NCI-H1436 treated with DMSO at 0.1 percent for 48 hours (cell line): ENCODE results near the gene EIF2AK2.
"Not testable (repeated sequence)": the region's sequence is repeated elsewhere in the genome, so short reads cannot be mapped to it uniquely, and the experiment has no call there.

ENCODE experiments used
- DNase-seq: peaks from one replicate; lab custom pipeline; 2025; lab: John Stamatoyannopoulos, UW

Gene EIF2AK2

DNA sequence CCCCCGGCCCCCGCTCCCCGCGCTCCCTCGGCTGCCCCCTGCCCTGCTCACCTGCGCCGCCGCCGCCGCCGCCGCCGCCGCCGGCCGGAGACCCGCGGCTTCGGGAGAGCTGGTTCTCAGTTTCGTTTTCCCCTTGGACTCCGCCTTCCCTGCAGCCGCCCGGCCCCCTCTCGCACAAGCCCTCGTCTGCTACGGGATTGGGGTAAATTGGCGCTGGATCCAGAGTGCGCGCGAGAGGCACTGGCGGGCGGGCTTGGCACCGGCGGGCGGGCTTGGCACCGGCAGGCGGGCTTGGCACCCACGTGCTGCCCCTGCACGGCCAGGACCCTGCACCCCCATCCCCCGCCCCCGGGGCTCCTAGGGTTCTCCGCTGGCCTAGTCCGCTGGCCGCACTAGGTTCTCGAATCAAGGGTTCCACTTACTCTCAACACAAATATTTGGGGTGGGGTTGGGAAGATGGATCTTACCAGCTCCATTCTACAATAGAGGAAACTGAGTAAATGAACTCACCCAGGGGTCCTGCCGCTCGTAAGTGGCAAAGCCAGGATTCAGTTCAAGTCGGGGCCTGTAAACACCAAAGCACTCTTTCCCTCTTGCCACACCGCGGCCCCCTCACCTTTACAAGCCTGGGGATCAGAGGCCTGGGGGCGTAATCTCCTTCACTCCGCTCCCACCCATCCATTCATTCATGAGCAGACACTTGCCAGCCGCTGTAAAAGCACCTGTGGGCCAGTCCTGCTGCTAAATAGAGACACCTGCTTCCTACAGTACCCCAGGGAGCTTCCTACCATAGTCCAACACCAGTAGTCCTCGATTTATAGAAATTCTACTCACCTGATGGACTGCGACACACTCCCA lies at the start of gene EIF2AK2:
Gene EIF2AK2 (minus strand): TSS at position 124 of the 858 bp plus-strand sequence. CDS start 9,174 bp downstream, outside the sequence.
- DNase-seq: peak; percentile 52

DNA sequence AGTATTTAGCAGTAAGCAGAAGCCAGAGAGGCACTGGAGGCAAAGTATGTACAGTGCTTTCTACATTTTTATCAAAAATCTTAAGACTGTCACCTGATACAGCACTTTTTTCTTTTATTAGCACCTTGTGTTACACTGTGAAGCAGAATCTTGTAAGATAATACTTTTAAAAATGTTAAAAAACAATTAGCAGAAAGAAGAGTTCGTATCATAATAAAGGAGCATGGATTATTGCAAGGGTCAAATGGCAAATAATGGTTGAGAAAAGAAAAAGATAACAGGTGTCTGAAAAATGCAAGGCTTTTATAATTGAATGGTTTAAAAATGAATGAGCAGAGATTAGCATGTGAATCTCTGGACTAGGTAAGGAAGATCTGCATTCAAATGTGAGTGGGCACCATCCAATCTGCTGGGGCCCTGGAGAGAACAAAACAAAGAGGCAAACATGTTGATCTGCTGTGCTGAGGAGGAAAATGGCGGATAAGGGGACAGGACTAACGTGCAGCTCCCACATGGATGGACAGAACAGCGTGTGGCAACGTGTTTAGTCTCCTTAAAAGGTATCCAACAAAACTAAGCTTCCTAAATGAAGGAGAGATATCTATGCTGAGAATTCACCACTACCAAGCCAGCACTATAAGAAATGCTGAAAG lies 49.0 kb upstream of the EIF2AK2 start:
- no peak for DNase-seq

DNA sequence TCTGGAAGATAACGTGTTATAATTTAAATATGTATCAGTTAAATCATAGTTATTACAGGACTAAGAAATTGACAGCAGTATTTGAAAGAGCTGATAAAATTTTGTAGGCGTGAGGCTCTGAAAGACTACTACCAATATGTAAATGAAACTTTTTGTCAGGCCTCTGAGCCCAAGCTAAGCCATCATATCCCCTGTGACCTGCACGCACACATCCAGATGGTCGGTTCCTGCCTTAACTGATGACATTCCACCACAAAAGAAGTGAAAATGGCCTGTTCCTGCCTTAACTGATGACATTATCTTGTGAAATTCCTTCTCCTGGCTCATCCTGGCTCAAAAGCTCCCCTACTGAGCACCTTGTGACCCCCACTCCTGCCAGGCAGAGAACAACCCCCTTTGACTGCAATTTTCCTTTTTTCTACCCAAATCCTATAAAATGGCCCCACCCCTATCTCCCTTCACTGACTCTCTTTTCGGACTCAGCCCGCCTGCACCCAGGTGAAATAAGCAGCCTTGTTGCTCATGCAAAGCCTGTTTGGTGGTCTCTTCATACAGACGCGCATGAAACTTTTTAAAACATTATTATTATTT lies 48.4 kb upstream of the EIF2AK2 start:
- not testable (repeated sequence) for DNase-seq

DNA sequence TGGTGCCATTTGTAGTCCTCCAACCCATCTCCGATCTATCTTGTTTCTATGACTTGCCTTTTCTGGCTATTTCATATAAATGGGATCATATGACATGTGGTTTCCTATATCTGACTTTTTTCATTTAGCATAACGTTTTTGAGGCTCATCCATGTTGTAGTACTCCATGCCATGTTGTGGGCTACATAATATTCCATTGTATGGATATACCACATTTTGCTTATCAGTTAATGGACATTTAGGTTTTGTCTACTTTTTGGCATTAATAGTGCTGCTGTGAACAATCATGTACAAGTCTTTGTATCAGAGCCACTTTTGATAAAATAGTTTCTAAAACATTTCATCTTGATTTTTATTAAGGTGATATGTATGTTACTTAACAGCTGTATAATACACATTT lies 46.9 kb upstream of the EIF2AK2 start:
- no peak for DNase-seq

DNA sequence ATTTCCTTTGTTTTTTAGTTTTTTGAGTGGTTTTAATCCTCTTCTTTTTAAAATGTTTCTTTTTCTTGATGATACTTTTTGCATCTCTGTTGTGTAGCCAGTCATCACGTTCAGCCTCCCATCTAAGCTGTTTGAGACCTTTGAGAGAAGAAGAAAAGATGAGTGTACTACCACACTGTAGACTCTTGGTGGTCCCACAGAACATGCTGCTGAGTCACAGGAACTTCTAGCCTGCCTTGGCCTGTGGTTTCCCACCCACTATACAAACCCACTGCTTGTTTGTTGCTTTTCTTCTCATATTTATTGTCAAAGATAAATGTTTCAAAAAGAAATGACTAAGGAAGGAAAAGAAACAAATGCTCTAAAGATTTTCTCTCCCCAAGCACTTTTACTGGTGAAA lies 45.0 kb upstream of the EIF2AK2 start:
- no peak for DNase-seq

DNA sequence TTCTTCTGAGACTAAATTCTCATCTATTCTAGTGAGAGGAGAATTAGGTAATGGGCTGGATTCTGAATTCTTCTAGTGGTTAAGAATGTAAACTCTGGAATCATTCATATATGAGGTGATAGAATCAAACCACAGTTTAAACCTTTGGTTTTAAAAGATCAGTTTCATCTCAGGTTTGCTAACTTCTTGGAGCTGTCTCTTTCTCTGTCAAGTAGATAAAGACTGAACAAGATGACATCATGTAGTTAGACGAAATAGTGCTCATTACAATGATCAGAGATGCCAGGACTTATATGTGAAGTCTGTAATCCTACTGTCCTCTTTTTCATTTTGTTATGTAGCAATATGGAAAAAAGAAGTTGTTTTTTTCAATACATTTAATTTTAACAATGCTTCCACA lies 44.4 kb upstream of the EIF2AK2 start:
- no peak for DNase-seq

DNA sequence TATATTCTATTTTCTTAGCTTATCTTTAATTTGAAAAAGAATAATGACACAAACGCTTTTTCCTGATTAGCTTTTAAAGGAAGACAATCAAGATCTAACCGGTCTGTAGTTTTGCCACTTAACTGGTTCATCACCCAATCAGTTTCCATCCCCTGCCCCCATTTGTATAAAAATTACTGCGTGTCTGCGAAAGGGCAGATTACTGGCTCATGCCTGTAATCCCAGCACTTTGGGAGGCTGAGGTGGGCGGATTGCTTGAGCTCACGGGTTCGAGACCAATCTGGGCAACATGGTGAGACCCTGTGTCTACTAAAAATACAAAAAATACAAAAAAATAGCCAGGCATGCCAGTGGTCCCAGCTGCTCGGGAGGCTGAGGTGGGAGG lies 41.9 kb upstream of the EIF2AK2 start:
- DNase-seq: no peak

DNA sequence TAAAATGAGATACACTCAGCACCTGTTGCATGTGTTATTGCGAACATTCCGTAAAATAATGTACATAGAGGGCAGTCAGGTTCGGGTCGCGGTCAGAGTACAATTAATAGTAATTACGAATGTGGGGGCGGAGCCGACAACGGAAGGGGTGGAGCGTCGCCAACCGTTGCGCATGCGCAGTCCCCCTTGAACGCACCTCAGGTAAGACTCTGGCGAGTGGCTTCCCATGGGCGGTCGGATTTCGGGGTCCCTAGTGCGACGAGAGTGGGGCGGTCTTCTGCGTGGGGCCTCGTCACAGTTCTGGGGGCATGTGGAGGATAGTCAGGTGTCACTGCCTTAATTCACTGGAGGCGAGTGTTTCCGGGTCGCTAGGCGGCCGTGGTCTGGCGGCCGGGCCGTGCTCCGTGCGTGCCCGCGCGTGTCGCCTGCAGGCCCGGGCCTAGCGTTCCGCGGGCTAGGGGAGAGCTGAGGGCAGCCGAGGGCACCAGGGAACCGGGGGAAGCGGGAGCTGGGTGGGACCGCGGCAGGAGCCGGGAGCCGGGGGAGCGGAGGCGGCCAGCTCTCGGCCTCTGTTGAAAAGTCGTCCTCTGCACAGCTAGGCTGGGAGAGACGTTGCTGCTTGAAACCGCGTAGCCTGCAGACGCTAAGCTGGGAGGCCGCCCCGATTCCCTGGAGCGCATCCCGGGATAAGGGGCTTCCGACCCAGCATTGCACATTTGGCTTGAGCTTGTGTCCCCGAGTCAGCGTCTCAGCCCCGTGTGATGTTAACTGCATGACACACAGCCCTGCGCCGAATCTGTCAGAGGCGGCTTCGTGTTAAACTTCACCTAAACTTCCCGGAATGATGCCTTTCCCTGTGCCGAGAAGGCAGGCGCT lies 39.8 kb upstream of the EIF2AK2 start, which contains the start of gene CEBPZOS:
Gene CEBPZOS (plus strand): TSS at position 177 of the 876 bp plus-strand sequence. CDS start 3,209 bp downstream, outside the sequence.
- peak; percentile 21 for DNase-seq

DNA sequence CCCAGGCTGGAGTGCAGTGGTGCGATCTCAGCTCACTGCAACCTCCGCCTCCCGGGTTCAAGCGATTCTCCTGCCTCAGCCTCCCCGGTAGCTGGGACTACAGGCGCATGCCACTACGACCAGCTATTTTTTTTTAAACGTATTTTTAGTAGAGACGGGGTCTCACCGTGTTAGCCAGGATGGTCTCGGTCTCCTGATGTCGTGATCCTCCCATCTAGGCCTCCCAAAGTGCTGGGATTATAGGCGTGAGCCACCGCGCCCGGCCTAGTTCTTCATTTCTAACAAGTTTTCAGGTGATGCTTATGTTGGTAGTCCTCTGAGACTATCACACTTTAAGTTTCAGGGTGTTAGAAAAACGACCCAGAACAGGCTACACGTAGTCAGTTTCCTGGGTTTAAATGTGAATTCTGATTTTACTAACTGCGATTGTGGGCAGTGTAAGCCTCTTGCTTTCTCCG lies 39.1 kb upstream of the EIF2AK2 start:
- not testable (repeated sequence) for DNase-seq

DNA sequence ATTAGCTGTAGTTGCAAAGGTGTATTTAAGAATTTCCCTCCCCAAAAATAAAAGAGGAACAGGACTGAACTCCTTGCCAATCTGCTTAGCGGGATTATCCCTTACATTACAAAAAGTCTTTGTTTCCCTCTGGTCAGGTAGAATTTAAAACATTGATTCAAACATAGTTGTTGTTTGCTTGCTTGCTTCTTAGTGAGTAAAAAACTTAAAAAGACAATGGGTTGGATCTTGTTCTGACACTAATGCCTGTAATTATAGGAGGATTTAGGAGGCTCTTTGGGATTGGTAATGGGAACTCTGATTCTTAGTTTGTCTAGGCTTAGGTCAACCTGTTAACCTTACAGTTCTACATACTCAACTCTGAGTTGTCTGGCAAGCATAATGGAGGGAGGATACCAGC lies 35.8 kb upstream of the EIF2AK2 start:
- no peak for DNase-seq

DNA sequence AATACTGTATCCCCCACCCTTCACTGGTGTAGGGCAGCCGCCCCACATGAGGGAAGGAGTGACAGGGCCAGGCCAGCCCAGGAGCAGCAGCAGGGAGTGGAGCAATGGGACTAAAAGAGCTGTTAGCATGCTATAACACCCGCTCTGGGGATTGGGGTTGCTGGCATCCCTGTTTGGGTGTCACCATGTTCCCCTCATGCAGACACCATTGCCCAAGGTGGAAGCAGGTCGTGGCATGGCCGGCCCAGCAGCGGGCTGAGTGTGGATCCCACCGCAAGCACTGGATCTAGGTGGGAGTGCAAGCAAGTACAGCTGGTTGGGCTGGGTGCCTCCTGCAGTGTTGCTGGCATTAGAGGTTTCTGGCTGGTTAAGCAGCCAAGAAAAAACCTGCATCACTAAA lies 35.0 kb upstream of the EIF2AK2 start:
- no peak for DNase-seq

DNA sequence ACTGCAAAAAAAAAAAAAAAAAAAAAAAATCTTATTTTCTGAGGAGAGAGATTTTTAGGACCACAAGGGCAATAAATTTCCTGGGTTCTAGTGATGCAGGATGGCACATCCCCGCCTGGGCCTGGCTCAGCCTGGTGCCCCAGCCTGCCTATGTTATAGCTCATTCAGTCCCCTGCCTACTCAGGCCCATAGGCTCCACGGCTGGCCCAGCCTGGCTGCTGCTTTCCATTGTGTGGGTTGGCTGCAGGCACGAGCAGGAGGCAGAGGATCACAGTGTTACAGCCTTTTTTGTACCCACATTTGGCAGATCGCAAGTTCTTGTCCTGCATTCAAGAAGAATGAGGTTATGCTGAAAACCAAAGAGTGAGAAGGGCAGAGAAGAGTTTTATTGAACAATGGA lies 34.5 kb upstream of the EIF2AK2 start:
- DNase-seq: no peak

DNA sequence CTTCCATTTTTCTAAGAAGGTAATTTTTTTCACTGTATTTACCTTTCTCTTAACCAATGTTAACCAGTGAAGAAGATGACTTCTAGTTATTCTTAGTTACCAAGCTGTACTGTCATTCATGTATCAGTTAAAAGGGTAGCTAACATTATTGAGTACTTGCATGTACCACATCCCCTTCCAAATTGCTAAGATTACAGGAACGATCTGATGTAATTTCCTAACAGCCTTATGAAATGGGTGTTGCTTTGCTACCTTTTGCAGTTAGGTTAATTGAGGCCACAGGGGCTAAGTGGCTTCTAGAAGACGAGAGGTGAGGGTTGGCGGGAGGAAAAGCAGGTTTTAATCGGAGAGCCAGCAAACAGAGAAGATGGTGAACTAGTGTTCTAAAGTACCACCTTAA lies 33.5 kb upstream of the EIF2AK2 start:
- no peak for DNase-seq

DNA sequence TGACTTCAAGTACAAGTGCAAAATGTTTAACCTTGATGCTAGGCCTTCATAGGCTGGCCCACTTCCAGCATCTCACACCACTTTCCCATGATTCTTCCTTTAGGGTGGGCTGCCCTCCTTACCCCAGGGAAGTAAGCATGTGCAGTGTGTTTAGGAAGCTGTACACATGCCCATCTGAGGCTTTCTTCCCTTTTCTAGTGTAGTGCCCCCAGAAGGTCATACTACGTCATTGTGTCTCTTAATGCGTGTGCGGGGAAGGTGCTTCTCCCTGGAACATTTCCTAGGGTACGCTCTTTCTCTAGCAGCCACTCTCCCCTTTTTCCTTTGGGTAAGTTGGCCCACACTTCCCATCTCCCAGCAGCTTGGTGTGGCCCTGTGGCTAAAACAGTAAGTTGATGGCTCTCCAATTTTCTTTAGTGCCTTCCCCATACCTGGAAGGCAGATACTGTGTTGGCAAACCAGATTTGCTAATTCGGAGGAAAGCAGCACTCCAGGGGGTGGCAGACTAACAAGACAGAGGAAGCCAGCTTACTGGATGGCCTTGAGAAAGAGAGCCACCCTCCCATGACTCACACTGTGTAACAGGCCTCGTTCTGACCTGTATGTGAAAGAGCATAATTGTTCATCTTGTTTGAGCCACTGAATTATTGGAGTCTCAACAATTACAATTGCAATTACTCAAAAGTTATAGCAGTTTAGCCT lies 32.8 kb upstream of the EIF2AK2 start:
- no peak for DNase-seq

DNA sequence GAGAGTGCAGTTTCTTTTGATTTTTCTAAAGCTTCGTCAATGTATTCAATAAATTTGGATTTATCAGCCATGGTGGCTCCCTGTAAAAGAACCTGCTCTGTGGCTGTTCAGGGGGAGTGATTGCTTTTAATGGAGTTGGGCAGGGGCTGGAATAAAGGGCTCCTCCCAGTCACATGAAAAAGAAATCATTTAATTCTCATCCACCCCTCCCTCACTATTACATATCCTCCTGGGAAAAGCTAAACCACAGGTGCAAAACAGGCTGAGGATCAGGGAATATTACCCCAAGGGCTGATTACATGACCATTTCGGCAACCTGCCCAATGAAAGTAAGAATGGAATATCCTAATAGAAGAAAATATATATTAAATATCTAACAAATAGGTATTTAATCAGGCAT lies 31.8 kb upstream of the EIF2AK2 start, which contains the start of gene SULT6B1:
Gene SULT6B1 (minus strand): TSS at position 101 of the 400 bp plus-strand sequence. CDS start 30 bp downstream, at position 71.
- DNase-seq: no peak

DNA sequence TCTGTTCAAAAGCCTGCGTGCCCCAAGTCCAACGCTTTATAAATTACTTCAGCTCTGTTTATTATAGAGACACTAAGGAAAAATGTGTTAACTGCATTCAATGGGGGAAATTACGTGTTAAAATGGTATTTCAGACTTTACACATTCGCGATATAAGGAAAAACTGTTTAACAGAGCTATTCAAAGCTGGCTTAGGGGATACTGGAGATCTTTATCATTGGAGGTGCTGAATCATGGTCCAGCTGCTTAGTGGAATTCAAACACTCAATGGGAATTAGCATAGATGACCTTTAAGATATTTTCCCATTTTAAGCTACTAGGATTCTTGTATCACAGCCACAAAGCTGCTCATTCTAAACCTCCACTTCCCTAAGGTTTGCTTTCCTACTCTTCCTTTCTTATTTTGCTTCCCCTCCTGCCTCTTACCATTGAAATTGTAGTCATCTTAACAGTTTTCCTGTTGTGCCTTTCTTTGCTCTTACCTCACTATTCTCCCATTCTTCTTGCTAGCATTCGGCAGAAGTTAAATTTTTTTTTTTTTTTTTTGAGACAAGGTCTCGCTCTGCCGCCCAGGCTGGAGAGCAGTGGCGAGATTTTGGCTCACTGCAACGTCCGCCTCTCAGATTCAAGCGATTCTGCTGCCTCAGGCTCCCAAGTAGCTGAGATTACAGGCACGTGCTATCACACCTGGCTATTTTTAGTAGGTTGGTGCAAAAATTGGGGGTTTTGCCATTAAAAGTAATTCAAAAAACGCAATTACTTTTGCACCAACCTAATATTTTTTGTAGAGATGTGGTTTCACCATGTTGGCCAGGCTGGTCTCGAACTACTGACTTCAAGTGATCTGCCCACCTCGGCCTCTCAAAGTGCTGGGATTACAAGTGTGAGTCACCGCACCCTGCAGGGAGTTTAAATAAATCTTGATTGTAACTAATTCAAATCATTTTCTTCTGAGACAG lies 25.2 kb upstream of the EIF2AK2 start:
- no peak for DNase-seq

DNA sequence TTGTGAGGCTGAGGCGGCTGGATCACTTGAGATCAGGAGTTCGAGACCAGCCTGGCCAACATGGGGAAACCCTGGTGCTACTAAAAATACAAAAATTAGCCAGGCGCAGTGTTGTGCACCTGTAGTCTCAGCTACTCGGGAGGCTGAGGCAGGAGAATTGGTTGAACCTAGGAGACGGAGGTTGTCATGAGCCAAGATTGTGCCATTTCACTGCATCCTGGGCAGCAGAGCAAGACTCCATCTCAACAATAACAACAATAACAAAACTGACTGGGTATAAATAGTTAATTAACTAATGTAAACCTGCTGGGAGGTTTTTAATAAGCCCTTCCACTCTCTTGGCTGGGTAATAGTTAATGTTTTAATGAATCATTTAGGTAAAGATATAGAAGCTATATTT lies 23.9 kb upstream of the EIF2AK2 start:
- DNase-seq: no peak

DNA sequence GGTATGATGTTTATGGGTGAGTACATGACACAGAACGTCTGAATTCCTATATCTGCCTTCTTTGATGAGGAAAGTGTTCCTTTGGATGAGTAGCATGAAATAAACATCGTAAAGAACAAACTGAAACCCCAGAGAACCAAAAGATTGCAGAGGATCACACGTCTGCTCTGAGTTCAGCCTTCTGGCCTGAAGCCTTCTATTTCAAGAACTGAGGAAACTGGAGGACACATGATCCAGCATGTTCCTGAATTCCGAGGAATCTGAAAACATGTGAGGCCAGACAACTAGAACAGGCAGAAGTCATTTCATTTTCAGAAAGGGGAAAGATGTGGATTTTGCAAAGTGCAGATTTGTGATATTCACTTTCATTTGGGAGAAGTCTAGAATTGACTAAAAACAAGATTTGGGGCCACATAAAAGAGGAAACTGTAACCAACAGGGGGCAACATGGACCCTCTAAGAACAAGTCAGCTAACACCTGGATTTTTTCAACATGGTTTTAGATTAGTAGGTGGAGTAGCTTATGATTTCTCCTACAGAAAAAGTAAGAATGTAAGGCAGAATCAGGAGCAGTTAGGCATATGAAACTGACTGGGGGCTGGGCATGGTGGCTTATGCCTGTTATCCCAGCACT lies 23.3 kb upstream of the EIF2AK2 start:
- no peak for DNase-seq

DNA sequence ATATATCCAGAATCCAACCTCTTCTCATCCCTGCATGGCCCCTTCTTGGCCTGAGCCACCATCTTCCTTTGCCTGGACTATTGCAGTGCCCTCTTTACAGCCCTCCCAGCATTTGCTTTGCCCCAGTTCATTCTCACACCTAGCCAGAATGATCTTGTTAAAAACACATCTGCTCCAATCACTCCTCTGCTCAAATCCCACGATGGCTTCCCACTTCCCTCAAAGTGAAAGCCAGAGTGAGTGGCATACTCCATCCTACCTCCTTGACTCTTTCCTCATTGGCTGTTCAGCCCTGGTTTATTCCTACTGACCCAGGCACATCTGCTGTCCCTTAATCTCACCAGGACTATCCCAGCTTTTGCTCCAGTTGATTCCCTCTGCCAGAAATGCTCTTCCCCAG lies 17.0 kb upstream of the EIF2AK2 start:
- DNase-seq: no peak

DNA sequence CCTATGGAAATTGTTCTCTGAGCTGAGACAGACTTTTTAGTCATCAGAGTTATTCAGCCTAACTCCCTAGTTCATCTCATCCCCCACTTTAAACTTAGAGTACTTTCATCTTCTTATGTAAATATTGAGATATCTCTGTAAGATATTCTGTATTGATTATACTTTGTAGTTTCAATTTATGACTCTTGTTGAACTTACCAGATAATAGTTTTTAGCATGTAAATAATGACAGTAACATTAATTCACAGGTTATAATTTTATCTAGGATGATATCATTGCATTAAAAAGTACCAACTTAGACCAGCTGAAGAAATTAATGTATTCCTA lies 14.8 kb upstream of the EIF2AK2 start:
- DNase-seq: no peak
